Astrocyte of the cerebellum (primary cell): ENCODE measurements around the gene SPATA31D4.
"Not testable (repeated sequence)": the region's sequence is repeated elsewhere in the genome, so short reads cannot be mapped to it uniquely, and the experiment has no call there.

Source experiments
- DNase-seq: peaks from one replicate; pipeline ENCODE4 v3.0.0-alpha.2; 2011; ENCODE audit warnings: low read depth
- H3K4me3 ChIP-seq: 2 replicates; pipeline ENCODE4 v1.5.1; 2011; ENCODE audit warnings: mild to moderate bottlenecking, low read depth, low read length, moderate library complexity
- in situ Hi-C: cut with HindIII; loops from 2 replicates; pipeline ENCODE4 v1.10.0; 2017; ENCODE audit warnings: low sequenced_read_pairs
- TF ChIP-seq, protein P1 (sequence below): IDR thresholded peaks from 2 replicates; pipeline ENCODE4 v1.5.1; 2012; ENCODE audit warnings: low read length, low read depth, moderate library complexity, mild to moderate bottlenecking; ENCODE audit errors: missing control alignments

Gene SPATA31D4

DNA sequence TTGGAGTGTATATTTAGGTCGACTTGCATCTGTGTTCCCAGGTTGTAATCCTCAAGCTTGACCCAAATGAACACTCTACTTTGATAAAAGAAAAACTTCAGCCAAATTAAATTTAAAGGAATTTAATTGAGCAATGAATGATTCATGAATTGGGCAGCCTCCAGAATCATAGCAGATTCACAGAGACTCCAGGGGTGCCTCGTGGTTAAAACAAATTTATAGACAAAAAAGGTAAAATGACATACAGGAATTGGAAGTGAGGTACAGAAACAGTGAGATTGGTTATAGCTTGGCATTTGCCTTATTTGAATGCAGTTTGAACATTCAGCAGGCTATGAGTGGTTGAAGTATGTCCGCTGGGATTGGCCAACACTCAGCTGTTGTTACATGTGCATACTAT lies 21.6 kb upstream of the SPATA31D4 start:
- no peak overlapping the region for H3K4me3 ChIP-seq
- DNase-seq, result peak; percentile 61
- TF ChIP-seq, protein P1, sequence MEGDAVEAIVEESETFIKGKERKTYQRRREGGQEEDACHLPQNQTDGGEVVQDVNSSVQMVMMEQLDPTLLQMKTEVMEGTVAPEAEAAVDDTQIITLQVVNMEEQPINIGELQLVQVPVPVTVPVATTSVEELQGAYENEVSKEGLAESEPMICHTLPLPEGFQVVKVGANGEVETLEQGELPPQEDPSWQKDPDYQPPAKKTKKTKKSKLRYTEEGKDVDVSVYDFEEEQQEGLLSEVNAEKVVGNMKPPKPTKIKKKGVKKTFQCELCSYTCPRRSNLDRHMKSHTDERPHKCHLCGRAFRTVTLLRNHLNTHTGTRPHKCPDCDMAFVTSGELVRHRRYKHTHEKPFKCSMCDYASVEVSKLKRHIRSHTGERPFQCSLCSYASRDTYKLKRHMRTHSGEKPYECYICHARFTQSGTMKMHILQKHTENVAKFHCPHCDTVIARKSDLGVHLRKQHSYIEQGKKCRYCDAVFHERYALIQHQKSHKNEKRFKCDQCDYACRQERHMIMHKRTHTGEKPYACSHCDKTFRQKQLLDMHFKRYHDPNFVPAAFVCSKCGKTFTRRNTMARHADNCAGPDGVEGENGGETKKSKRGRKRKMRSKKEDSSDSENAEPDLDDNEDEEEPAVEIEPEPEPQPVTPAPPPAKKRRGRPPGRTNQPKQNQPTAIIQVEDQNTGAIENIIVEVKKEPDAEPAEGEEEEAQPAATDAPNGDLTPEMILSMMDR, result no peak
- in situ Hi-C loops, result no loop called here

DNA sequence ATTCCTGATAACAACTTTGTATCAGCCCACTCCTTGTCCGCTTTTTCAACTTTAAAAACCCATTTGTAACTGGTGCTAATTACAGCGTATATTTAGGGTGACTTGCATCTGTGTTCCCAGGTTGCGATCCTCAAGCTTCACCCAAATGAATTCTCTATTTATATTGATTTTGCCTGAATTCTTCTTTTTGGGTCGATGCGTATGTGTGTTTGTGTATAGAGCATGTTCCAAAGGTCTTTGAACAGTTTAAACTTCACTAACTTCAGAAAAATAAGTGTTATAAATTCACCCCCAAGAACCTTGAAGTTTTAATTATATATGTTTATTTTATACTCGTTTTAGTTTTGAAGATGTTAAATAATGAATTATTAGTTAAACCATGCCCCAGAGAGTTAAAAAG lies 16.1 kb upstream of the SPATA31D4 start:
- in situ Hi-C loops, result no loop called here
- TF ChIP-seq, protein P1, result no peak
- H3K4me3 ChIP-seq, result no peak overlapping the region
- no peak for DNase-seq

DNA sequence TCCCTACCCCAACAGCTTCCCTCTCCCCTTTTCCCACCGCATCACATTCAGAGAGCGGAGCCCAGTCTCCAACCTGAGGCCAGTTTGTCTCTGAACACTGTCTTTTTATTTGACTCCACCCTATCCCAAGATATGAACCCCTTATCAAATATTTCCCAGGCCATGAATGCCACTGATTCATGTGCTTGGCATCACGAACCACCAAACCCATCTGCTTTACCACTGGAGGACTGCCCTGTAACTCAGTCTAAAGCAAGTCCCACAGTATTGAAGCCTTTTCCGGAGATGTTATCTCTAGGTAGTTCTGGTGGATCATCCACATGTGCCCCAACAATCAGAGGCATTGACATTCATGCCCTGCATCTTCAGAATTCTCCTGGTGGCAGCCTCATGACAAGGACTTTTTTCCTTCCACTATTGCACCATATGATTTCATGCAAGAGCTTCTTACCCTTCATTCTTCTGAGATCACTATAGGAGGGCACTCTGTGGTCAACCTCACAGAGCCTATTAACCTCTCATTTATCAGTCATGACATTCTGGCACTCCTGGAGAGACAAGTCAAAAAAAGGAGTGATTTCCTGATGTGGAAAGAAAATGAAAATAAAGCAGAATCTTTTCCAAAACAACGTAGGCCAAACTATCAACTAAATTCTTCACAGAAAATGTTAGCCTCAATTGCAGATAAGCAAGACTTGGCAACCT lies 12.3 kb upstream of the SPATA31D4 start:
- TF ChIP-seq, protein P1, result no peak
- H3K4me3 ChIP-seq, result no peak overlapping the region
- in situ Hi-C loops, result no loop called here
- no peak for DNase-seq

DNA sequence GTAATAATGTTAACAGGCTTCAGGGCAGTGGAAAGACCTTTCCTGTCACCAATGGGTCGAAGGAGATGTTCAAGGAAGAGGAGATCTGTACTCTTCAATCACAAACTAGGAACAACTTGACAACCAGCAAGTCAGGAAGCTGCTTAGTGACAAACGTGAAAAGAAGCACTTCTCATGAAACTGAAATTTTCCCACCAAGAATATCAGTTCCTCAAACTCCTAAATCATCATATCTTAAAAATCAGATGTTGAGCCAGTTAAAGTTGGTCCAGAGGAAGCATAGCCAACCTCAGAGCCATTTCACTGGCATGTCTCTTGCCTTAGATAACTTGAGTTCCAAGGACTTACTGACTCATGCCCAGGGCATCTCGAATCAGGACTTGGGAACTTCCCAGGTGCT lies 9.7 kb upstream of the SPATA31D4 start:
- in situ Hi-C loops, DNase-seq, H3K4me3 ChIP-seq: not testable (repeated sequence)

DNA sequence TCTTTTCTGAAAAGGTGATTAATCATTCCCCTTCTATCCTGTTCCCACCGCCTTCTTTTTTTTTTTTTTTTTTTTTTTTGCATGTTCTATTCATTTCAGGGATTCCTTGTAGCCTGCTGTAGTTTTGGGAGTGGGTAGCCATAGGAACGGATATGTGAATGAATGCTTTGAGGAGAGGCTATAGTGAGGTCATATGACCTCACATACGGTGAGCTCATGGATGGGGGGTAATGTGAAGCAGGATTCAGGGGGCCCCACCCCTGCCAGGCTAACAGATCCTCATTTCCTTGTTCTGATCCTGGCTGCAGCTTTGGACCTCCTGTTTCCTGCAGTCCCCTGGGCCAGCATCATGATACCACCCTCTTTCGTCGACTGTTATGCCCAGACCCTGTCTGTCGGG lies 1.9 kb downstream of the SPATA31D4 start:
- in situ Hi-C loops, DNase-seq, H3K4me3 ChIP-seq: not testable (repeated sequence)

DNA sequence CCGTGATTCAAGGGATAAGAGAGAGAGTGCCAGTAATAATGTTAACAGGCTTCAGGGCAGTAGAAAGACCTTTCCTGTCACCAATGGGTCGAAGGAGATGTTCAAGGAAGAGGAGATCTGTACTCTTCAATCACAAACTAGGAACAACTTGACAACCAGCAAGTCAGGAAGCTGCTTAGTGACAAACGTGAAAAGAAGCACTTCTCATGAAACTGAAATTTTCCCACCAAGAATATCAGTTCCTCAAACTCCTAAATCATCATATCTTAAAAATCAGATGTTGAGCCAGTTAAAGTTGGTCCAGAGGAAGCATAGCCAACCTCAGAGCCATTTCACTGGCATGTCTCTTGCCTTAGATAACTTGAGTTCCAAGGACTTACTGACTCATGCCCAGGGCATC lies 5.3 kb downstream of the SPATA31D4 start:
- H3K4me3 ChIP-seq, DNase-seq, in situ Hi-C loops: not testable (repeated sequence)

DNA sequence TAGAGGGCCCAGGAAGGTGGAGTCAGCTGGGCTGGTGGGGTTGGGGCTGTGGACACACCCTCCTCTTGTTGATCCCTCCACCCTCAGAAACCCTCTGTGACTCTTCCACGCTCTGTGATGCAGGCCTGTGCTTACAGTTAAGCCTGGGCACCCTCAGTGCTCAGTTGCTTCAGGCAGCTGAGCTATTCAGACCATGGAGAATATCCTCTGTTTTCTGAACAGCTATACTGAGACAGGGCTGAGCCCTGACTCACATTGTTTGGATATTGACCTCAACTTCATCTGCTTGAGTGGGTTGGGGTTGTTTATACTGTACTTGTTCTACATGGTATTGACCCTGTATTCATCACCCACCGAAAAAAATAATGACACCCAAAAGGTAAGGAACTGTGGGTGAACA lies 15.2 kb downstream of the SPATA31D4 start, which contains the start of gene SPATA31D3:
TSS of gene SPATA31D3 (plus strand) at position 108 of the 400 bp plus-strand sequence. CDS start at position 194, 86 bp downstream.
- H3K4me3 ChIP-seq, DNase-seq, in situ Hi-C loops: not testable (repeated sequence)

DNA sequence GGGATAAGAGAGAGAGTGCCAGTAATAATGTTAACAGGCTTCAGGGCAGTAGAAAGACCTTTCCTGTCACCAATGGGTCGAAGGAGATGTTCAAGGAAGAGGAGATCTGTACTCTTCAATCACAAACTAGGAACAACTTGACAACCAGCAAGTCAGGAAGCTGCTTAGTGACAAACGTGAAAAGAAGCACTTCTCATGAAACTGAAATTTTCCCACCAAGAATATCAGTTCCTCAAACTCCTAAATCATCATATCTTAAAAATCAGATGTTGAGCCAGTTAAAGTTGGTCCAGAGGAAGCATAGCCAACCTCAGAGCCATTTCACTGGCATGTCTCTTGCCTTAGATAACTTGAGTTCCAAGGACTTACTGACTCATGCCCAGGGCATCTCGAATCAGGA lies 20.4 kb downstream of the SPATA31D4 start:
- DNase-seq, H3K4me3 ChIP-seq, in situ Hi-C loops: not testable (repeated sequence)

DNA sequence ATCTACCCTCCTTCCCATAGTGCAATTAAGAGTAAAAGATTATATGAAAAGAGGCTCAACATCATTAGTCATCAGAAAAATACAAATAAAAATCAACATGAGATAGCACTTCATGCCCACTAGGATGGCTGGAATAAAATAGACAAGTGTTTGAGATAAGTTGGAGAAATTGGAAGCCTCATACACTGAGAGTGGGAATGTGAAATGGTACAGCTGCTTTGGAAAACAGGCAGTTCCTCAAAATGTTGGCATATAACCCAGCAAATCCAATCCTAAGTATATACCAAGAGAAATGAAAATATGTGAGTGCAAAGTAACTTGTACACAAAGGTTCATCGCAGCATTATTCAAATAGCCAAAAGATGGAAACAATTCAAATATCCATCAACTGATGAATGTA lies 24.9 kb downstream of the SPATA31D4 start:
- in situ Hi-C loops, result no loop called here
- no peak overlapping the region for H3K4me3 ChIP-seq
- TF ChIP-seq, protein P1, result no peak
- DNase-seq, result no peak
